HG02571 (cell line): Measurements from ENCODE around the gene GAL3ST2.
"Not testable (repeated sequence)": the region's sequence is repeated elsewhere in the genome, so short reads cannot be mapped to it uniquely, and the experiment has no call there.

Experiments
- ATAC-seq: cut with Tn5 transposase; IDR thresholded peaks from one replicate; pipeline ENCODE4 v1.9.1; 2021; ENCODE audit warnings: mild to moderate bottlenecking, moderate library complexity; ENCODE audit not compliant: unreplicated experiment

Gene GAL3ST2

GRCh38 chr2:241746084-241746483, 30.5 kb upstream of the GAL3ST2 start:
- ATAC-seq, result no peak

DNA sequence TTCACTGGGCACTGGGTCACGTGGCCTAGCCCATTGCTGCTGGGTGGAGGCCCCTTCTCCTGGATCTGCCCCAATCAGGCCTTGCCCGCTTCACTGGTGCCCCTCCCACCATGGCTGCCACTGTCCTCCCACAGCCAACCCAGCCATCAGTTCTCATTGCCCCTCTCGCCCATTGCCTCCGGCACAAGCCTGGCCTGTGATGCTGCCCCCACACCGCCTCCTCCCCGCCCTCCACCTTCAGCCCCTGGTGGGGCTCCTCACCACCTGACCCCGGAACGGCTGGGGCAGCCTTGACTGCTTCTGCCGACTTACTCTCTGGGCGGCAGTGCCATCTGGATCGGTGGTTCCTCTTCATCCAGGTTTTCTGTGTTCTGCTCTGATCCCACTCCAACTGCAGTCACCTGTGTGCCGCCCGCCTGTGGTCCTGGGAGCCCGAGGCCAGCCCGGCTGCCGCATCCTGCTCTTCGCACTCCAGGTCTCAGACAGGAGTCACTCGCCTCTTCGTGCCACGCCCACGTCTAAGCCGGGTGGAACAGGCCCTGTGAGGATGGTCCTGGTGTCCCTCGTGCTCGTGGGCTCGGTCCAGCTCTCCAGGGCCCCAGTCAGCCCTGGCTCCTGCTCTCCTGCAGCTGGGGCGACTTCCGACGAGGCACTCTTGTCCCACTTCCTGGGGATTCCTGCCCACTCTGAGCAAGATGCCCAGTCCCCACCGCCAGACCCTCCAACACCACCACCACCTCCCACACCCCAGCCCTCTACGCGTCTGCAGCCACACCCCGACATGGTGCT, 28.0 kb upstream of the GAL3ST2 start:
- ATAC-seq, result no peak

- ATAC-seq, result no peak
Measured at GRCh38 chr2:241750076-241750840, 26.4 kb upstream of the GAL3ST2 start.

DNA sequence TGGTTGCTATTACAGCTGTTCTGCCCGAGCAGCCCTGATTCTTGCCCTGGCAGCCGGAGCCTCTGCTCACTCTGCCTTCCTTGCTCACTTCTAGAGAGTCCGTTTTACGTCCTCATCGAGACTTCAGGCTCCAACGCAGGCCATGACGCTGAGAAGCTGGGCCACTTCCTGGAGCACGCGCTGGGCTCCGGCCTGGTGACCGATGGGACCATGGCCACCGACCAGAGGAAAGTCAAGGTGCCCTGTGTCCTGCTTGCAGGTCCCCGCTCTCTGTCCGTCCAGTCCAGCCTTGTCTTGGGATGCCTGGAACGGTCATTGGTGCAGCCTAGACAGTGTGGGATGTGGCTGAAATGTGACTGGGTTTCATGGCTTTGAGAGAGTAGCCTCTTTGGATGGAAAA, 25.5 kb upstream of the GAL3ST2 start:
- ATAC-seq, result no peak

DNA sequence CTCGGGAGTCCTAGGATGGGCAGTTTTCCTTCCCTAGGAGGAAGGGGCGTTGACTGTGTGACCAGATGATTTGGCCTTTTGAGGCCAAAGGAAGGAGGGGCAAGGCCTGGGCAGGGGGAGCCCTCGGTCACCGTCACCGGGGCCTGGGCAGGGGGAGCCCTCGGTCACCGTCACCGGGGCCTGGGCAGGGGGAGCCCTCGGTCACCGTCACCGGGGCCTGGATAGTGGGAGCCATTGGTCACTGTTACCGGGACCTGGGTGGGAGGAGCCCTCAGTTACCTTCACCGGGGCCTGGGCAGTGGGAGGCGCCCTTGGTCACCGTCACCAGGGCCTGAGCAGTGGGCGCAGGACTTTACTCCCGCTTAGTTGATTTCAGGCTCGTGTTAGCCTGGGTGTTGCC, 24.8 kb upstream of the GAL3ST2 start:
- no peak for ATAC-seq

DNA sequence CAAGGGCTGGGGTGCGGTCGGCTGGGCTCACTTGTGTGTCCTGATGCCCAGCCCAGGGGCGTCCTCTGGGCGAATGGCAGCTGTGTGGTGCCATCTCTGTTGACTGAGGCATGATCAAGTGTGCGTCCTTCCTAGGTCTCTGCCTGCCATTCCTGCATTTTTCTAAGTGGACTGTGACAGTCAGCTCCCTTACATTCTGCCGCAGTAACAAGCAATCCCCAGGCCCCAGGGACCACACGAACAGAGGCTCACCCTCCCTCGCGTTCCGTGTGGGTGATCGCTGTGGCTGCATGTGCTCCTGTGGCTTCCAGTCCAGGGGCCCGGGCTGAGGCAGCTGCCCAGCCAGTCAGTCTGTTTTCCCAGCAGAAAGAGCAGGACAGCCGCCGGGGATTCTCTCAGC, 24.4 kb upstream of the GAL3ST2 start:
- ATAC-seq, result no peak

DNA sequence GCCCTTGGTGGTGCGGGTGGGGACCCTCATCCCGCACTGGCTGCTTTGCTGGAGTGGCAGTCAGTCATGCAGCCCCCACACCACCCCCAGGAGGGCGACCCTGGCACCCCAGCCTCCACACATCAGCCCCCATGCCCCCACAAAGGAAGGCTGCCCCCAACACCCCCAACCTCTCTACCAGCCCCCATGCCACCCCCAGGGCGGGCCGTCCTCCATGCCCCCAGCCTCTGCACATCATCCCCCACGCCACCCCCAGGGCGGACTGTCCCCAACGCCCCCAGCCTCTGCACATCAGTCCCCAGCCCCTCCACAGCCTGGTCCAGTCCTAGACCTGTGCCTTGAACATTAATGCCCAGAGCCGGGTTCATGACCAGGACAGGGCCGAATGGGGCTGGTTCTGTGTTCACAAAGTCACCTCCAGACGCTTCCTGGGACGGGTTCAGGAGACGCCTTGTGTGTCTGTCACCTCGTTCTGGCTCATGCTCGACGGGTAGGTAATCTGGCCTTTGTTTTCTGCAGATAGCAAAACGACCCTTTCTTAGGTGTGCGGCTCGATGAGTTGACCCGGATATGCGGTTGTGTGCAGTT, 23.8 kb upstream of the GAL3ST2 start:
- ATAC-seq, result no peak

GRCh38 chr2:241753493-241753892, 23.1 kb upstream of the GAL3ST2 start:
- ATAC-seq, result no peak

GRCh38 chr2:241754042-241754441, 22.6 kb upstream of the GAL3ST2 start:
- no peak for ATAC-seq

DNA sequence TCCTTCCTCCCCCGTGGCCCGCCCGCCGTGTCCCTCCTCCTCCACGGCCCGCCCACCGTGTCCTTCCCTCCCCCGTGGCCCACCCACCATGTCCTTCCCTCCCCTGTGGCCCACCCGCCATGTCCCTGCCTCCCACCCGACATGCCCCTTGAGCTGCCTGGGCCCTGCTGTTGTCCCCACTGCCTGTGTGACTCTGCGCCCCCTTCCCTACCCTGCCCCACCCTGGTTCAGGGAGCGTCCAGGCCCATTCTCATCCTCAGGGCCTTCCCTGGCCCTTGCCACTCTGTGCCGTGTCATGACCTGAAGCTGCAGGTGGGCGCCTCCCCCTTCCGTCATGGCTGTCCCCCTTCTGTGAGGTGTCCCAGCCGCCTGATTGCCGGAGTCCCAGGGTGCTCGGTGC, 21.5 kb upstream of the GAL3ST2 start:
- ATAC-seq, result no peak

DNA sequence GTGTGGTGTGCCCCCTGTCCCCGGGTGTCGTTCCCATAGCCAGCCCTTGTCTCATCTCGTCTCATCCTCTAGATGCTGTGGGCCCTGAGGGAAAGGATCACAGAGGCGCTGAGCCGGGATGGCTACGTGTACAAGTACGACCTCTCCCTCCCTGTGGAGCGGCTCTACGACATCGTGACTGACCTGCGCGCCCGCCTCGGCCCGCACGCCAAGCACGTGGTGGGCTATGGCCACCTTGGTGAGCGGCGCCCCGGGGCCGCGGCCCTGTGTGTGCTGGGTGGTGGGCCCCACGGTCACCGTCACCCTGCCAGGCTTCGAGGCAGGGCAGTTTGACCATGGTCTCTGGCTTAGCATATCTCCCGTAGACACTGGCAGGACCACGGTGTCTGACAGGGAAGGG, 20.8 kb upstream of the GAL3ST2 start:
- ATAC-seq, result no peak

DNA sequence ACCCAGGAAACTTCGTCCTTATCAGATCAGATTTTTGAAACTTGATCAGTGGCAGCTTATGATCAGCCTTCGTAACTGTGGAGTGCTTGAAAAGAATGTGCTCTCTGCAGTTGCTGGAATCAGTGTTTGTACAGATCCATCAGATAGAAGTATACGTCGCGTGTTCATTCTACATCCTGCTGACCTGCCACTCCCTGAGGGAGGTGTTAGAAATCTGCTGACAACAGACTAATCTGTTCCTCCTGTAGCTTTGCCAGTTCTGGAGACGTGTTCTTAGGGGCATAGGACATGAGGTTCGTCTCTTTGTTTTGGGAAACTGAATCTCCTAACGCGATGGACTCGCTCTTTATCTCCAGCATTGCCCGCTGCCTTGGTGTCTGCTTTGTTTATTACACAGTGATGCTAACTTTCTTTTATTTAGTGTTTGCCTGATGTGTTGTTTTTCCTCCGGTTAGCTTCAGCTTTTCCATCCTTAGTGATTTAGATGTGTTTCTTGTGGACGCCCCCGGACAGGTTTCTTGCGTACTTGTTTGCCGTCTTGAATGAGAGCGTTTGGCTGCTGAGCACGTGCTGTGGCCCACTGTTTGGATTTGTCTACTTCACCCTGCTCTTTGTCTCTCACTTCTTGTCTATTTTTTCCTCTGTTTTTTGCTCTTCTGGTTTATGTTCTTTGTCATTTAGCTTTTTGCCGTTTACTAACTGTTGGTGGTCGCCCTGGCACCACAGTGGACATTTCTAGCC, 17.4 kb upstream of the GAL3ST2 start:
- ATAC-seq, result no peak

DNA sequence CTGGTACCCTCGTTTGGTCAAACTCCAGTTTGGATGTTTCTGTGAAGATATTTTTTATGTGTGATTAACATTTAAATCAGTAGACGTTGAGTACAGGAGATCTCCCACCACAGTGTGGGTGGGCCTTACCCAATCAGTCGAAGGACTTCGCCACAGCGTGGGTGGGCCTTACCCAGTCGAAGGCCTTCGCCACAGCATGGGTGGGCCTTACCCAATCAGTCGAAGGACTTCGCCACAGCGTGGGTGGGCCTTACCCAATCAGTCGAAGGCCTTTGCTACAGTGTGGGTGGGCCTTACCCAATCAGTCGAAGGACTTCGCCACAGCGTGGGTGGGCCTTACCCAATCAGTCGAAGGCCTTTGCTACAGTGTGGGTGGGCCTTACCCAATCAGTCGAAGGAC, 16.7 kb upstream of the GAL3ST2 start:
- not testable (repeated sequence) for ATAC-seq

GRCh38 chr2:241760301-241760771, 16.3 kb upstream of the GAL3ST2 start:
- no peak for ATAC-seq

DNA sequence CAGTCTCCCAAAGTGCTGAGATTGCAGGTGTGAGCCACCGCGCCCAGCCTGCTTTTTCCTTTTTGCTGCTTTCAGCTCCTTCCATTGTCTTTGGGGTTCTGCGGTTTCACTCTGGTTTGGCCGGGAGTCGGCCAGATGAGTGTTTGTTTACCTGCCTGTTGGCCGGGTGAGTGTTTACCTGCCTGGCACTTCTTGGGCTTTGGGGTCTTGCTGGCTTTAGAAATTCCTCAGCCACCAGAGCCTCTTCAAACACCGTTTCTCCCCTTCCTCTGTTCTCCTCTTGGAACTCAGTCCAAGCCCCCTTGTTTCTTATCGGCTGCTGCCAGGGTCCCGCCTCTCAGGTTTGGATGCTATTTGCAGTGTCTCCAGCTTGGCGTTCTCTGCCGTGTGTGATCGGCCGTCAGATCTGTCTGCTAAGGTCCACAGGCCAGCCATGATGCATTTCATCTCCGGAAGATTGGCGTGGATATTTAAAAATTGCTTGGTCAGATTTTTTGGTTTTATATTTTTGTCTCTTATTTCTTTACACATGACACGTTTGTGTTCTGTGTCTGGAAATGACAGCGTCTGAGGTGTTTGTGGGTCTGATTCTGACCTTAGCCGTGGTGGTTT, 14.2 kb upstream of the GAL3ST2 start:
- no peak for ATAC-seq

GRCh38 chr2:241762933-241763369, 13.7 kb upstream of the GAL3ST2 start:
- no peak for ATAC-seq

- ATAC-seq, result no peak
Measured at GRCh38 chr2:241763551-241764274, 12.9 kb upstream of the GAL3ST2 start.

DNA sequence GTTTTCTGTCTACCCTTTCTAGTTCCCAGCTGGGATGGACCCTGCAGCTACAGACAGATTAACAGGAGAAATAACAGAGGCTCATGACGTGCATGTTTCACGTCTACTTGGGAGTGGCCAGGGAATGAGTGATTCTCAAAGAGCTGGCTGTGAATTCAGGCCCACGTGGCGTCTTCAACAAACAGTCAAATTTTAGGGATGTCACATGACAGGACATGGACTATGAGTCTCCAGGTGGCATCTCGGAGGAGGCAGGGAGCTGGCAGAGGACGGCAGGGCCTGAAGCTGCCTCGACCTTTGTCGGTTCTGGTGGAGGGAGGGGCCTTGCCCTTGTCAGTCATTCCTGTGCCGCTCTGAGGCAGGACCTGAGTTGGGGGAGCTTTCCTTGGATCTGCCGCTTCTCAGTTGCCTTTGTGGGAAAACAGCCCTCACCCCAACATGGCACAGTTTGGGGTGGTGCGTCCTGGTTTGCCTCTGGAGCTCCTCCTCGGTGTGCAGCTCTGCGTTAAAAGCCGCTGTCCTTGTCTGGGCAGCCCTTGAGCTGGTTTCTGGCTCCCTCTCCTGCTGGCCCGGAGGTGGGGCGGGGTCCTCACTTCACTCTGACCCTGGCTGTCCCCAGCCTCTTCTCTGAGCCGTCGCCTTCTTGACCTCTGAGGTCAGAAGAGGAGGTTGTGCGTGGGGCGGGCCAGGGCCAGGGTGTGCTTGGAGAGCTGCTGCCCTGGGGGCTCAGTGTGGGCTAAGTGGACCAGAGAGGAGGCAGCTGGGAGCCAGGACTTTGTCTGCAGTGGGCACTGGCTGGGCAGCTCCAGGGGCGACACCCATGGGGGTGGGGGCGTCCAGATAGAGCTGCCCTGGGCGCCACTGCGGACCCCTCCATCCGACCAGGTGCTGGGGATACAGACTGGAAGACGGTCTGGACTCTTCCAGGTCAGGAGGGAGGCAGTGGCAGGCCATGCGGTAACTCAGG, 12.1 kb upstream of the GAL3ST2 start:
- no peak for ATAC-seq
